ENCODE data around the gene SOBP.

- TF ChIP-seq CTCF (IDR thresholded peaks at IDR 0.05) (no peak), EZH2 (IDR thresholded peaks at IDR 0.05; ENCODE audit: borderline replicate concordance, insufficient read depth, low read depth, low read length, poor library complexity, severe bottlenecking) (no peak)
Measured at GRCh38 chr6:107550241-107550840, 60.4 kb downstream of the SOBP start.
